GM18907 (cell line): ENCODE data around the gene SASH1.
A peak's percentile ranks its signal among the peaks of the same experiment; 100 is the strongest.

Experiments
- ATAC-seq: cut with Tn5 transposase; IDR thresholded peaks from one replicate; pipeline ENCODE4 v1.9.1; 2021; ENCODE audit warnings: mild to moderate bottlenecking, moderate library complexity; ENCODE audit not compliant: unreplicated experiment

The SASH1 gene

DNA sequence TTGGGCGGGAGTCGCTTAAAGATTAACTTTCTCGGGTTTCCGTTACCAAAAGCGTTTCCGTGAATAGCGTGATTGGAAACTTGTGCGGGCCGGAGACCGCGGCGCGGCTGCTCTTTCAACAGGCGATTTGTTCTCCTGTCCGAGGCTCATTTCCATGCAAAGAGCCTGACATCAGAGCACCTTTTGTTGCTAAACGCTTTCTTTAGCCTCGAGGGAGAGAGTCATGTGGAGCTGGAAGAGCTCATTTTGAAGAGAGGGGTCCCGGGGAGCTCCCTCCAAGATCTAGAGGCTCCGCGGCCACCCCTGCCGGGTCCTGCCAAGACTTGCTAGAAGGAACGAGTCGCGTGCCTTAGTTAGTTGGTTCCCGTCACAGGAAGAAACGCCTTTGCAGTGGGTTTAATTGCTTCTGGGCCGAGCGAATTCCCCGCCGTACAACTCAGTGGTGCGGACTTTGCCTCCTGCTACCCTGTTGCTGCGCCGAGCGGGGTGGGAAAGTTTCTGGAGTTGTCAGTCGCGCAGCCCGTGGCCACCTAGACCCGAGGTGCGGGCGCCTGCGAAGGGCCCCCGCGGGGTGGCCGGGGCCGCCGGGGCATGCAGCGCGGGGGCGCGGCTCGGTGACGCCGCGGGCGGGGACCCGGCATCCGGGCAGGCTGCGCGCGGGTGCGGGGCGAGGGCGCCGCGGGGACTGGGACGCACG is at the start of gene SASH1:
TSS of gene SASH1 (plus strand) at position 489 of the 697 bp plus-strand sequence. CDS start 230 bp downstream, outside the sequence.
- peak; percentile 84 for ATAC-seq

DNA sequence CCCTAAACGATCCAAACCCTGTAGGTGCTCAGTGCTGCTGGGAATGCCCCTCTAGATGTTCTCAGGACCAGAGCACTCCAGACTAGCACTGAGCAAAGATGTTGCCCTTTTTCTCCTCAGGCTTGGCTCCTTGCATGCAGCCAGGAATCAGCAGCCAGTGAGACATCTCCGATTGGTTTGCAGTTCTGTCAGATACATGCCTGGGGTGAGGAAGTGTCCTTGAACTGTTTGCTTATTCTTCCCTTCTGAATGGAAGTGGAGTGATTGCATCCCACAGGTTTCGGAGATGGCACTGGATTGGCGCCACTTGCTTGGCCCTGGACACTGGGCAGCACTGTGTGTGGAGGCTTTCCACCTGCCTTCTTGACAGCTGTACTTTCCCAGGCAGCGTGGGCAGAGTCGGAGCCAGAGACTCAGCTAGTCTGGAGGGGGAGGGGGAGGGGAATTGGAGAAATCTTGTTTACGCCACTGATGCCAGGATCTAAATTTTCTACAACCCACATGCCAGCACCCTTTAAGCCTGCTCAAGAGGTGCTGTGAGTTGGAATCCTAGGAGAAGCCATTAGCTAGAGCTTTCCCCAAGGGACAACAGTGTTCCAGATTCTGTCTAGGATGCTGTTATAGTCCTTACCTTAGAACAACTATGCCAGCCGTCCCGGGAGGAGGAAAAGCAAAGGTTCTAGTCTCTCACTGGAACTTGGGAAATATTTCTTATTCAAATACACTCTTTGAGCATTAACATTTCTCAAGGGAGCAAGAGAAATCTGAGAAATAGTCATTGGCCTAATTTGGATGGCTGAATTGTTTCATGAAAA is 49.2 kb upstream of the SASH1 start:
- no peak for ATAC-seq

DNA sequence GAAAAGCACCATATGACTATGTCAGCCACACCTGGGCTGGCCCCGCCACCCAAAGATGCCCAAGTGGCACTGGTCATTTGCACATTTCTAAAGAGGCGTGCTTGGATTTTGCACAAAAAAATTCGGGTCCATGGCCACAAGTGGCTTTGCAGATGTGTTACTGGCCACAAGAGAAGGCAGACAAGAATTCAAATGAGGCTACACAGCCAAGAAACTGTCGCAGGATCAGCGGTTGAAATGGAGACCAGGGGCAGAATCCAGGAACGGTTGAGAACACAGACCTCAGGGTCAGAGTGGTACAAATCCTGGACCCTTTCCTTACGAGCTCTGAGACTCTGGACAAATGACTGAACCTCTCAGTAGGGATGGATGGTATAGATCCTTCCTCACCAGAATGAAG is 48.6 kb upstream of the SASH1 start:
- ATAC-seq: no peak

DNA sequence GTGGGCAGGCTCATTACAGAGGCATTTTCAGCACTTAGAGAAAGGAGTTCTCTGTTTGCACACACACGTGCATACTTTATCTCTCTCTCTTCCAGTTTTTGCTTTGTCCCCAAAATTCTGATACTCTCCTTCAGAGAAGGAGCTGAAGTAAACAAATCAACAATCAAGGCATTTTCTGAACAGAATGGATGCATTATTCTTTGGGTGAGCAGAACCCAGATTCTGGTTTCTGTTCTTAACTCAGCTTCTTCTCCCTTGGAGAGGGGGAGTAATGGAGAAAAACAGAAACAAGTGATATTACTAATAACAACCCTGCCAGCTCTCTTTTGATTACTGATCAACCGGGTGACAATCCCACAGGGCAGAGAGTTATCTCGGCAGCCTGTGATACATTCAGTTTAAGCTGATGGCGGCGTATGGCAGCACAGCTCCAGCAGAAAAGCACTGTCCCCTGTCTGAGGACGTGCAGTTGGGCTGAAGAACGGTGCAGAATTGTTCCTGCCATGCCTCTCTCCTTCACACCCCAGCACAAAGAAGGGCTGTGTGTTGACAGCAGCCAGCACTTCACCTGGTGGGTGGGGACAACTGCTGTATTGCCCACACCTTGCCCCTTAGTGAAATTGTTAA is 47.3 kb upstream of the SASH1 start:
- ATAC-seq: no peak

DNA sequence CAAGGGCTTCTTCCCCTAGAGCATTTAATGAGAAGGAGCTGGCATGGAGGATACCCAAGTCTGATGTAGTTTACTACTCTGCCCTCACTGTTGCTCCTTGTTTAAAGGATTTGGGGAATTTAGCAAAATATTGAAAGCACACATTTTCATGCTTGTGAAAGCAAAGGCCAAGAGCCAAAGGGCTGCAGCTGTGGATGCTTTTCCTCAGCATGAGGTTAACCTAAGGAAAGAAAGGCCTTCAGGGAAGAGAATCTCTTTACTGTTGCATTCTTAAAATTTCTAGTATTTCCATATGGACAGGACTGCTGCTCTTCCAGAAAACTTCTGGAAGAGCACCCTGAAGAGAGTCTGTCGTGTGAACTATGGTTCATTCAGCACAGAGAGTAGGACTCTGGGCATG is 45.9 kb upstream of the SASH1 start:
- no peak for ATAC-seq

DNA sequence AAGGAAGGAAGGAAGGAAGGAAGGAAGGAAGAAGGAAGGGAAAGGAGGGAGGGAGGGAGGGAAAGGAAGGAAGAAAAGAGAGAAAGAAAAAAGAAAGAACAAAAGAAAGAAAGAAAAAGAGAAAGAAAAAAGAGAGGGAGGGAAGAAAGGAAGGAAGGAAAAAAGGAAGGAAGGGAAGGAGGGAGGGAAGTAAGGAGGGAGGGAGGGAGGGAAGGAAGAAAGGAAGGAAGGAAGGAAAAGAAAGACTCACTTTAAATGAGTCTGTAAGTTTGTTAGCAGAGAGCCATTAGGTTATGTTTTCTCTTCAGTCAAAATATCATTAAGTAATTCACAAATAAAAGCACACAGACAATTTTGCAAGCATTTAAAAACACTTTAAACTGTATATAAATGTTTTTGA is 44.0 kb upstream of the SASH1 start:
- ATAC-seq: no peak

DNA sequence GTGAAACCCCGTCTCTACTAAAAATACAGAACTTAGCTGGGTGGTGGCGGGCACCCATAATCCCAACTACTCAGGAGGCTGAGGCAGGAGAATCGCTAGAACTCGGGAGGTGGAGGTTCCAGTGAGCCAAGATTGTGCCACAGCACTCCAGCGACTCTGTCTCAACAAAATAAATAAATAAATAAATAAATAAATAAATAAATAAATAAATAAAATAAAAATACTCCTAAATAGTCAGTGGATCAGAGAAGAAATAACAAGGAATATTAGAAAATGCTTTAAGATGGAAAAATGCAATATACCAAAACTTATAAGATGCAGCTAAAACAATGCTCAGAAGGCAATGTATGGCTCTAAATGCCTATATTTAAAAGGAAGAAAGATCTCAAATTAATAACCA is 39.0 kb upstream of the SASH1 start:
- ATAC-seq: no peak

DNA sequence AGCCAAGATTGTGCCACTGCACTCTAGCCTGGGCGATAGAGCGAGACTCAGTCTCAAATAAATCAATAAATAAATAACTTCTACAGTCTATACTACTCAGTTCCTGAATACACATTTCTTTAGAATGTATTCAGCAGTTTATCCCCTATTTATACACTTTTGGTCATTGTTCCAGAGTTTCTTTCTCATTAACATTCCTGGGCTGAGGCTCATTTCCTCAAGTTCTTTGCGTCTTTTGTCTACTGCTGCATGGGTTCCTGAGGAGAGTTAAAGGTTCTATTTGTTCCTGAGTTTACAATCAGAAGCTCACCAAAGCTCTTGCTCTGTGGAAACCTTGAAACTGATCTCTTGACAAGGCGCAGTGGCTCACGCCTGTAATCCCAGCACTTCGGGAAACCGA is 37.7 kb upstream of the SASH1 start:
- ATAC-seq: no peak

DNA sequence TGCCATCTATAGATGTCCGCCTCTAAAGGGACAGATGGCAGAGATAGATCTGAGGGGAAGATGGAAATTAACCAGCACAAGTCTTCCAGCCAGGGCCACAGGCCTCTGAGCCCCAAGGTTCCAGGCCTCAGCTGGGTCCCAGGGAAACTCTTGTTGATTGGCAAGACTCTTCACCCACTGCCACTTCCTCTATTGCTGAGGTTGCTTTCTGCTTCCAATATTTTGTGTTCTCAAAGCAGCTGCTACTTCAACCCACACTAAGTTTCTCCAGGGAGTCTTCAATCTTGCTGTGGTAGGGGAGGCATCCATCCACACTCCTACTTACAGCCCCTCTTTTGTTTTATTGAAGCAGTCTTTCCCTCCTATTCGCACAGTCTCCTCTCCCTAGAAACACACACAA is 36.4 kb upstream of the SASH1 start:
- ATAC-seq: peak; percentile 22

DNA sequence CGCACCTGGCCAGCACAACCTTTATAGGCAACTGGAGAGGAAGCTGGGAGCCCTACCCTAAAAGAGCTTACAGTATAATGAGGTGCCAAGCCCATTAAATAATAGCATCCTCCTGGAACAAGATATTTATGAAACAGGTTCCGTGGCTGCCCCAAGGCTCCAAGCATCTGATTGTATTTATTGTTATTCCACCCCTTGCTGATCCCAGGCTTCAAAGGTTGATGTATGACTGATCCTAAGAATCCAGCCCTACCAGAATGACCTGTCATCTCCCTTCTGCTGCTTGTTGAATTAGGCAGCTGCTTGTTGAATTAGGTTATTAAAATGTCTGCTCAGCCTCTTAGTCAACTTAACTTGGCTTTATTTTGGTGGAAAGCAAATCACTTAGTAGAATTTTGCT is 35.2 kb upstream of the SASH1 start:
- no peak for ATAC-seq

DNA sequence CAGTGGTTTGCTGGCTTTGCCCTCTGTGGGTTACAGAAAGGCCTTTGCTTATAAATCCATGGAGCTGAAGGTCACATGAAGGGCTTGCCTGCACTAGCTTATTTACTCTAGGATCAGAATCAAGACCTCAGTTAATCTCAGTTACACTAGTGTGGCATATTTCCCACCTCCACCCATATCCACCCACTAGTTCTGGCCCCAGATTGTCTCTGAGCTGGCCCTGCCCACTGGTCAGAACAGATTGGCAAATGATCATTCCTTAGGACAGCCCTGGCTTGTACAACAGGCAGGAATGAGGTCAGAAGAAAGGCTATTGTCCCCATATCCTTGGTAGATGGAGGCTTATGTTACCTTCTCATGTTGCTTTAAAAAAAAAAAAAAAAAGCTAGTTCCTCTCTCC is 33.3 kb upstream of the SASH1 start:
- no peak for ATAC-seq

DNA sequence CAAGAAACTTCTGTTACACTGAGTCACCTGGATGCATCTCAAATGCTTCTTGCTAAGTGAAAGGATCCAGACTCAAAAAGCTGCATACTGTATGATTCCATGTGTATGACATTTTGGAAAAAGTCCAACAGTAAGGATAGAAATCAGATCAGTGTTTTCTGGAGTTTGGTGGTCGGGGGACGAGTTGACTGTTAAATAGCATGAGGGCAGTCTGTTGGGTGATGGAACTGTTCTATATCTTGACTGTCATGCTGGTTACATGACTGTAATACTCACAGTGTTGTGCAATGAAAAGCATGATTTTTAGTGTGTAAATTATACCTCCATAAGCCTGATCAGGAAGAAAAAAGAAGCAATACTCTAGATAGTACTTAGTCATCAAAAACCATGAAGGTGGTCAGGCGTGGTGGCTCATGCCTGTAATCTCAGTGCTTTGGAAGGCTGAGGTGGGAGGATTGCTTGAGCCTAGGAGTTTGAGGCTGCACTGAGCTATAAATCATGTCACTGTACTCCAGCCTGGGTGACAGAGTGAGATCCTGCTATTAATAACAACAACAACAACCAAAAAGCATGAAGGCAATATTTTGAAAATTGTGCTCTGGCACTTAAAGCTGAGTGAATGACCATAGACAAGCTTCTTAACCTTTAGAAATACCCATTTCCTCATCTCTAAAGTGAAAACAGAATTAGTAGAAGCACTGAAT is 30.5 kb upstream of the SASH1 start:
- ATAC-seq: no peak

DNA sequence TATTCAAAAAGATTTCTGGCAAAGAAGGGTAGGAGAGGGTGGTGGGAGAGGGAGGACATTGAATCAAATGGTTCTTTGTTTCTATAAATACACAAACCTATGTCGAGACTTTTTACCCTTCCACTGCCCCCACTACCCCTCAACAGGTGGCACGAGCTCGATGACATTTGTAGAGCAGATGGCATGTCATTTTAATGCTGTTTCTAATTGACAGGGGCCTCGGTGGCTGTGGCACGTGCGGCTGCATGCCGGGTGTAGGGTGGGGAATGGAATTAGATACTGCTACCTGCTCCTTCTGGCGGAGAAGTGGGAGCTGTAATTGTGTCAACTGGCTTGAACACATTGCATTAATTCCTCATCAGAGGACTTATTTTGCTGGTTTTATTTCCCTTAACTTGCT is 29.1 kb upstream of the SASH1 start:
- ATAC-seq: no peak

DNA sequence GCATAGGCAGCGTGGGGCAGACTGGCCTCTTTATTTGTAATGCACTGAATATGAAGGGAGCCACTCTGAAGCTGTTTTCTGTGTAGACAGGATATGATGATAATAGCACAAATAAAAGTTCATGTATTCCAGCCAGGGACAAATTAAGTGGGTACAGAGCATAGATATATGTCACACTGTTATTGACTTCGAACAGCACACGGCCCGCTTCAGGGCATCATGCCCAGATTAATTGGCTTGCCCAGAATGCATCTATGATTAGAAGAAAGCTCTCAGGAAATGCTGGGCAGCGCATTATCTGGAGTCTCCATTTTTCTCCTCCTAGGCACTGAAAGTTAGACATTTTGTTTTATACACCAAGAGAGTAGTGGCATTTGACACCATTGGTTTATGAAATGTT is 26.3 kb upstream of the SASH1 start:
- no peak for ATAC-seq

DNA sequence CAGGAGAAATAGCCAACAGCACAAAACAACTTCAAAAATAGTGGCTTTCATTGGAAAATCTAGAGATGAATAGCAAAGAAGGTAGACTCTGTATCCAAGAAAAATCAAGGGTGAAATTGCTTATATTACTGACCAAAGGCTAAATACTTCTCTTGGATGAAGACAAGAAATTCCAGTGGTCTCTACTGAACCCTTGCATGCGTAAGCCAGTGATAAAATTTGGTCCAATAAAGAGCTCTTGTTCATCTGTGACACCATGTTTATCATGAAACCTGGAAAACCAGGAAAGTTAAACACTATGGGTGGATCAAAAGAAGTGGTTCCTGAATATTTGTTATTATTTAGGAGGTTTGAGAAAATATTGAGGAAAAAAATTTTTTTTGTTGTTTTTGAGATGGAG is 25.6 kb upstream of the SASH1 start:
- no peak for ATAC-seq

DNA sequence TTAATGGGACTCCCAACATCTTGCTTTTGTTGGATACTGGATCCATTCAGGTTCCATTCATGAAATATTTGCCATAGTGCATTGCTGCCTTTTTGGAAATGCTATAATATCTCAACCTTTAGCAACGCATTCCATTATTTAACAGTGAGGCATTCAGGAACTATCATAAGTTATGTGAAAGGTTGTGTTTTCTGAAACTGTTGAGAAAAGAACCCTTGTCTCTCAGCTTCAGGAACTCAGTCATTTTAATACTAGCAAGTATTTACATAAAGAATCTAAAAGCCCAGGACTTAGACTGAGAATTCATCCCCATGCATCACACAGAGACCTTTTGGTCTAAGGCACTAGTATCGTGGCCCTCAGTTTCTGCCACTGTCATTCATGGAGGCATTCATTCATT is 24.9 kb upstream of the SASH1 start:
- ATAC-seq: no peak

DNA sequence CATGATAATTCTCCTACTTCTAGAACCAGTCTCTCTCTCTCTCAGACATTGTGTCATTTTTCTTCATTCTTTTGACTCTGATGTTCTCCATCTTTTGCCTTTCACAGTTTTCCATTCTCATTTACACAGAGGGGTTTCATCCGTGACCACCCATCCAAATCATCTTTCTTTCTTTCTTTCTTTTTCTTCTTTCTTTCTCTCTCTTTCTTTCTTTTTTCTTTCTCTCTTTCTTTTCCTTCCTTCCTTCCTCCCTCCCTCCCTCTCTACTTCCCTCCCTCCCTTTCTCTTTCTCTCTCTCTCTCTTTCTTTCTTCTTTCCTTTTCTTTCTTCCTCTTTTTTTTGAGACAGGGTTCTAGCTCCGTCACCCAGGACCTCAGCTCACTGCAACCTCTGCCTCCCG is 19.9 kb upstream of the SASH1 start:
- ATAC-seq: no peak

DNA sequence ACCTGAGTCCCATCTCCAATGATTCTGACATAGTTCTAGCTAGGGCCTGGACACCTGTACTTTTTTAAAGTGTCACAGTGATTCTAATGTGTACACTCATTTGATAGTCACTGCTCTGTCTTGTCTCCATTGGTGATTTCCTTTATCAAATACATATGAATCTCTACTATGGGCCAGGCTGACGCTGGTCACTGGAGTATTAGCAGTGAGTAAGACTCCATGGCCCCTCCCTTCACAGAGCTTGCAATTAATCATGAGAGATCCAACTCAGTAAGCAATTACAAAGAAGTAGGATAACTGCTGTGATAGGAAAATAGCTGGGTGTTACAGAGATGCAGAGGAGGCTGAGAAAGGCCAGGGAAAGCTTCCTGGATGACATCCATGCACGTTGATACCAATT is 19.3 kb upstream of the SASH1 start:
- ATAC-seq: no peak

DNA sequence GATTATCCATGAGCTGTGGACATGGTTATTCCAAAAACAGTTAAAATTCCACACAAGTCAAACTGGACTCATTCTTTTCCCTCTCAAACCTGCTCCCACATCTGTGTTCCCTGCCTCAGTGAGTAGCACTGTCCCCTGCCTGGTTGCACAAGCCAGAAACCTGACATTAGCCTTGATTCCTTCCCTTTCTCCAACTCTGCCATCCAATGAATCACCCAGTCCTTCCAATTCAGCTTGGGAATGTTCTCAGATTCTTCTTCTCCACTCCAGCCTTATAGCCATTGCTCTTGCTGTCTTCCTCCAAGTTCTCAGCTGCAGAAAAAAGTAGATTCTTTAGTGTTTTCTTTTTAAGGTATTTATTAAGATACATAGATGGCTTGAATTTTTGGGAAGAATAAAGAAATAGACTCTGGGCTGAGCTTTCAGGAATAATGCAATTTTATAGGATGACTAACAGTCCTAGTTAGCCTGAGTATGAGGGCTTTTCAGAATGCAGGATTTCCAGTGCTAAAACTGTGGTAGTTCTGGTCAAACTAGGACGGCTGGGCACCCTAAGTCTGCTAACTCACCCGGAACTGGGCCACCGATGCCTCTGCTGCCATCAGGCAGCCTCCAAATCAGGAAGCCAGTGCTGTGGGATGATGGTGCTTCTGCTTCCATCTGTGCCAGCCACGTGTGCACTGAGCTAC is 18.2 kb upstream of the SASH1 start:
- ATAC-seq: no peak

DNA sequence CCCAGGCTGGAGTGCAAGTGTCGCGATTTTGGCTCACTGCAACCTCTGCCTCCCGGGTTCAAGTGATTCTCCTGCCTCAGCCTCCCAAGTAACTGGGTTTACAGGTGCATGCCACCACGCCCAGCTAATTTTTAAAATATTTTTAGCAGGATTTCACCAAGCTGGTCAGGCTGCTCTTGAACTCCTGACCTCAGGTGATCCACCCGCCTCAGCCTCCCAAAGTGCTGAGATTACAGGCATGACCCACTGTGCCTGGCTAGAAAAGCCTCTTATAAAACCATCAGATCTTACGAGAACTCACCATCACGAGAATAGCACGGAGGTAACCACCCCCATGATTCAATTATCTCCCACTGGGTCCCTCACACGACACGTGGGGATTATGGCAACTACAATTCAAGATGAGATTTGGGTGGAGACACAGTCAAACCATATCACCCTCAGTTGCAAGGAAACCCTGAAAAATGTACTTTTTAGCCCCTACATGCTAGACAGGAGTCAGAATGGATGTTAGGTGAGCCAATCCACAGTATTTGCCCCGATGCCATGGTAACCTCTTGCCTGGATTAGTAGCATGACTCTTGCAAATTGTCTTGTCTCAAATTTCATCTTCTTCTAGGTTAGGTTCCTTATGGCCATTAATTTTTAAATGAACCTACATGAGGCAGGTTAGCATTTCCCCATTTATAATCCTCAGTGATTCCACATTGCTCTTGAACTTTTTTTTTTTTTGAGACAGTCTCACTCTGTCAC is 17.1 kb upstream of the SASH1 start:
- ATAC-seq: no peak
